GM12878 (cell line): ENCODE data around the gene RIOX2.

Experiments
- EP300 ChIP-seq, 2 experiments: fragments of 150-350 bp in 1 of 2; IDR thresholded peaks; 2 replicates each; pipeline ENCODE4 v1.6.1; 2011 to 2012; ENCODE audit warnings: low read depth in 2 of 2, low read length in 2 of 2, borderline replicate concordance in 1 of 2, improper control_type of control experiment in 1 of 2, inconsistent platforms in 1 of 2; ENCODE audit not compliant: control insufficient read depth in 1 of 2
- EZH2 ChIP-seq: IDR thresholded peaks from 2 replicates; pipeline ENCODE4 v1.6.1; 2012; ENCODE audit warnings: low read depth, mild to moderate bottlenecking, control low read depth, inconsistent platforms, low read length, borderline replicate concordance; ENCODE audit not compliant: control insufficient read depth
- JUND ChIP-seq: IDR thresholded peaks from 2 replicates; pipeline ENCODE4 v1.6.1; 2012; ENCODE audit warnings: low read depth, mild to moderate bottlenecking, low read length, improper control_type of control experiment, moderate library complexity
- MTA2 ChIP-seq: fragments of 450-650 bp; IDR thresholded peaks from 2 replicates; pipeline ENCODE4 v1.6.1; 2016; ENCODE audit warnings: low read depth, mild to moderate bottlenecking, moderate library complexity
- POLR2A ChIP-seq: IDR thresholded peaks from 2 replicates; pipeline ENCODE4 v1.6.1; 2011; ENCODE audit warnings: low read depth, mild to moderate bottlenecking, low read length
- POLR2AphosphoS5 ChIP-seq: IDR thresholded peaks from 2 replicates; pipeline ENCODE4 v1.6.1; 2011; ENCODE audit warnings: mild to moderate bottlenecking, low read length, inconsistent platforms
- SIN3A ChIP-seq: IDR thresholded peaks from 2 replicates; pipeline ENCODE4 v1.6.1; 2012; ENCODE audit warnings: low read depth, low read length, improper control_type of control experiment
- SRF ChIP-seq, 2 experiments: IDR thresholded peaks; 2 replicates each; pipeline ENCODE4 v1.6.1; 2011; ENCODE audit warnings: low read depth in 2 of 2, low read length in 2 of 2, mild to moderate bottlenecking in 1 of 2, moderate library complexity in 1 of 2
- TF ChIP-seq, protein P1 (sequence below), 3 experiments: IDR thresholded peaks in 2 of 3; conservative IDR thresholded peaks in 1 of 3; 2 replicates each; pipeline ENCODE4 v1.5.1; 2011; ENCODE audit warnings: low read depth in 3 of 3, low read length in 3 of 3, mild to moderate bottlenecking in 3 of 3, control low read depth in 2 of 3, moderate library complexity in 2 of 3, inconsistent platforms in 1 of 3, mixed read lengths in 1 of 3; ENCODE audit not compliant: control insufficient read depth in 2 of 3, insufficient read depth in 1 of 3; ENCODE audit errors: extremely low read depth in 1 of 3
- TF ChIP-seq, protein P2 (sequence below): IDR thresholded peaks from 2 replicates; pipeline ENCODE4 v1.6.1; 2011; ENCODE audit warnings: borderline replicate concordance, low read depth, mild to moderate bottlenecking, moderate library complexity, low read length; ENCODE audit not compliant: insufficient read depth, poor library complexity, severe bottlenecking
- TF ChIP-seq, protein P3 (sequence below): IDR thresholded peaks from 2 replicates; pipeline ENCODE4 v1.6.1; 2011; ENCODE audit warnings: low read depth, low read length, improper control_type of control experiment, borderline replicate concordance

DNA sequence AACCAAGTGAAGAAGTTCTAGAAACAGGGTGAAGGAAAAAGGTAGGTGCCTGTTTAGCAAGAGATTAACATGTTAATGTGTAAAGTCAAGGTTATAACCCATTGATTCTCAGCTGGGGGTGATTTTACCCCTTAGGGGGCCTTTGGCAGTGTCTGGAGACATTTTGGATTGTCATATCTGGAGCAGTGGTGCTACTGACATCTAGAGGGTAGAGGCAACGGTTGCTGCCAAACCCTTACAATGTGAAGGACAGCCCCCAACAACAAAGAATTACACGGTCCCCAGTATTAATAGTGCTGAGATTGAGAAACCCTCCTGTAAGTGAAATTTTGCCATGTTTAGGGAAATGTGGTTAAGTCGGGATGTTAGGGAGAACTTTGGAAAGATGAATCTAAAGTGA lies 75.7 kb downstream of the RIOX2 start:
- TF ChIP-seq, protein P1, sequence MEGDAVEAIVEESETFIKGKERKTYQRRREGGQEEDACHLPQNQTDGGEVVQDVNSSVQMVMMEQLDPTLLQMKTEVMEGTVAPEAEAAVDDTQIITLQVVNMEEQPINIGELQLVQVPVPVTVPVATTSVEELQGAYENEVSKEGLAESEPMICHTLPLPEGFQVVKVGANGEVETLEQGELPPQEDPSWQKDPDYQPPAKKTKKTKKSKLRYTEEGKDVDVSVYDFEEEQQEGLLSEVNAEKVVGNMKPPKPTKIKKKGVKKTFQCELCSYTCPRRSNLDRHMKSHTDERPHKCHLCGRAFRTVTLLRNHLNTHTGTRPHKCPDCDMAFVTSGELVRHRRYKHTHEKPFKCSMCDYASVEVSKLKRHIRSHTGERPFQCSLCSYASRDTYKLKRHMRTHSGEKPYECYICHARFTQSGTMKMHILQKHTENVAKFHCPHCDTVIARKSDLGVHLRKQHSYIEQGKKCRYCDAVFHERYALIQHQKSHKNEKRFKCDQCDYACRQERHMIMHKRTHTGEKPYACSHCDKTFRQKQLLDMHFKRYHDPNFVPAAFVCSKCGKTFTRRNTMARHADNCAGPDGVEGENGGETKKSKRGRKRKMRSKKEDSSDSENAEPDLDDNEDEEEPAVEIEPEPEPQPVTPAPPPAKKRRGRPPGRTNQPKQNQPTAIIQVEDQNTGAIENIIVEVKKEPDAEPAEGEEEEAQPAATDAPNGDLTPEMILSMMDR (IDR thresholded peaks at IDR 0.05 in 2 of 3, conservative IDR thresholded peaks at IDR 0.05 in 1 of 3; ENCODE audit: control insufficient read depth in 2 of 3, extremely low read depth in 1 of 3, insufficient read depth in 1 of 3, low read depth in 3 of 3, low read length in 3 of 3): no peak
- TF ChIP-seq POLR2A (no peak), SRF (IDR thresholded peaks at IDR 0.05; ENCODE audit: low read depth in 2 of 2, low read length in 2 of 2) (no peak), SIN3A (no peak), EP300 (IDR thresholded peaks at IDR 0.05; ENCODE audit: borderline replicate concordance in 1 of 2, control insufficient read depth in 1 of 2, low read depth in 2 of 2, low read length in 2 of 2) (no peak), JUND (no peak), POLR2AphosphoS5 (no peak), EZH2 (no peak), MTA2 (no peak)
- TF ChIP-seq, protein P2, sequence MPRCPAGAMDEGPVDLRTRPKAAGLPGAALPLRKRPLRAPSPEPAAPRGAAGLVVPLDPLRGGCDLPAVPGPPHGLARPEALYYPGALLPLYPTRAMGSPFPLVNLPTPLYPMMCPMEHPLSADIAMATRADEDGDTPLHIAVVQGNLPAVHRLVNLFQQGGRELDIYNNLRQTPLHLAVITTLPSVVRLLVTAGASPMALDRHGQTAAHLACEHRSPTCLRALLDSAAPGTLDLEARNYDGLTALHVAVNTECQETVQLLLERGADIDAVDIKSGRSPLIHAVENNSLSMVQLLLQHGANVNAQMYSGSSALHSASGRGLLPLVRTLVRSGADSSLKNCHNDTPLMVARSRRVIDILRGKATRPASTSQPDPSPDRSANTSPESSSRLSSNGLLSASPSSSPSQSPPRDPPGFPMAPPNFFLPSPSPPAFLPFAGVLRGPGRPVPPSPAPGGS: no peak
- TF ChIP-seq, protein P3, sequence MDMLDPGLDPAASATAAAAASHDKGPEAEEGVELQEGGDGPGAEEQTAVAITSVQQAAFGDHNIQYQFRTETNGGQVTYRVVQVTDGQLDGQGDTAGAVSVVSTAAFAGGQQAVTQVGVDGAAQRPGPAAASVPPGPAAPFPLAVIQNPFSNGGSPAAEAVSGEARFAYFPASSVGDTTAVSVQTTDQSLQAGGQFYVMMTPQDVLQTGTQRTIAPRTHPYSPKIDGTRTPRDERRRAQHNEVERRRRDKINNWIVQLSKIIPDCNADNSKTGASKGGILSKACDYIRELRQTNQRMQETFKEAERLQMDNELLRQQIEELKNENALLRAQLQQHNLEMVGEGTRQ: no peak
